GM21723 (cell line): ENCODE results near the gene SBK2.
"Not testable (repeated sequence)": the region's sequence is repeated elsewhere in the genome, so short reads cannot be mapped to it uniquely, and the experiment has no call there.

Experiments used
- ATAC-seq: cut with Tn5 transposase; IDR thresholded peaks from one replicate; pipeline ENCODE4 v1.9.1; 2021; ENCODE audit warnings: mild to moderate bottlenecking, moderate library complexity; ENCODE audit not compliant: unreplicated experiment

Gene SBK2

GRCh38 chr19:55503502-55504251 lies 33.3 kb downstream of the SBK2 start:
- ATAC-seq, result peak; percentile 90

GRCh38 chr19:55503157-55503501 lies 33.8 kb downstream of the SBK2 start:
- ATAC-seq, result no peak

GRCh38 chr19:55502197-55502952 lies 34.6 kb downstream of the SBK2 start:
- no peak for ATAC-seq

GRCh38 chr19:55500368-55500952 lies 36.5 kb downstream of the SBK2 start:
- ATAC-seq, result no peak

- no peak for ATAC-seq
These were observed 38.6 kb downstream of the SBK2 start for GRCh38 chr19:55498246-55498840.

- ATAC-seq, result no peak
These were observed 39.2 kb downstream of the SBK2 start for GRCh38 chr19:55497763-55498162.

GRCh38 chr19:55496820-55497219 lies 40.1 kb downstream of the SBK2 start:
- not testable (repeated sequence) for ATAC-seq

- no peak for ATAC-seq
These were observed 41.1 kb downstream of the SBK2 start for GRCh38 chr19:55495646-55496349.

GRCh38 chr19:55494172-55494761 lies 42.7 kb downstream of the SBK2 start:
- ATAC-seq, result no peak

GRCh38 chr19:55493645-55494171 lies 43.2 kb downstream of the SBK2 start:
- ATAC-seq, result no peak

- no peak for ATAC-seq
These were observed 43.8 kb downstream of the SBK2 start for GRCh38 chr19:55493052-55493644.

GRCh38 chr19:55492362-55492944 lies 44.5 kb downstream of the SBK2 start:
- no peak for ATAC-seq

GRCh38 chr19:55491546-55492360 lies 45.2 kb downstream of the SBK2 start:
- ATAC-seq, result no peak

- ATAC-seq, result no peak
These were observed 46.2 kb downstream of the SBK2 start for GRCh38 chr19:55490478-55491432.

- ATAC-seq, result no peak
These were observed 47.0 kb downstream of the SBK2 start for GRCh38 chr19:55489711-55490477.

- ATAC-seq, result no peak
These were observed 47.8 kb downstream of the SBK2 start for GRCh38 chr19:55488986-55489710.
